ENCODE data around the gene SEC31B. TPM values are rescaled to one million over a fixed set of nuclear protein-coding genes. Genes with fewer than 3 reads are reported as not detected.

The SEC31B gene
- total RNA-seq, 2 donors from 2014 or later = 9.0 to 13.6 TPM

- H3K27me3 Mint-ChIP-seq (ENCODE audit: insufficient read depth) = peaks cover 95% of the 10 kb centered on the region
- Histone ChIP-seq H3K27me3 (ENCODE audit: control insufficient read depth, insufficient read depth, low read length, poor library complexity, severe bottlenecking) (peaks cover 90% of the 10 kb centered on the region), H3K36me3 (ENCODE audit: control insufficient read depth, insufficient read depth, low read length) (no peaks in the 10 kb centered on the region), H3K27ac (ENCODE audit: low read depth, low read length) (no peak overlapping the region), H3K4me3 (ENCODE audit: low read length) (no peak overlapping the region), H3K9ac (ENCODE audit: extremely low read depth, low read length, poor library complexity, severe bottlenecking) (no peak overlapping the region), H3K9me3 (ENCODE audit: control insufficient read depth, low read length) (no peaks in the 10 kb centered on the region), H3K4me1 (ENCODE audit: control insufficient read depth, insufficient read depth, low read length) (peaks cover 16% of the 10 kb centered on the region)
- H3K4me1 Mint-ChIP-seq = peaks cover 21% of the 10 kb centered on the region
- DNase-seq = no peak
- no peak for TF ChIP-seq CTCF (conservative IDR thresholded peaks at IDR 0.05)
- H3K36me3 Mint-ChIP-seq (ENCODE audit: low read depth) = no peaks in the 10 kb centered on the region
- no peaks in the 10 kb centered on the region for H3K9me3 Mint-ChIP-seq
- no peak overlapping the region for H3K27ac Mint-ChIP-seq
- WGBS, 2 experiments (ENCODE audit: insufficient coverage in 1 of 2, insufficient read length in 1 of 2) = 72 to 75% methylated on average over 2 of the region's 2 CpGs
- H3K4me3 Mint-ChIP-seq = no peak overlapping the region
These were observed 39.7 kb downstream of the SEC31B start for GRCh38 chr10:100480002-100480401.

DNA sequence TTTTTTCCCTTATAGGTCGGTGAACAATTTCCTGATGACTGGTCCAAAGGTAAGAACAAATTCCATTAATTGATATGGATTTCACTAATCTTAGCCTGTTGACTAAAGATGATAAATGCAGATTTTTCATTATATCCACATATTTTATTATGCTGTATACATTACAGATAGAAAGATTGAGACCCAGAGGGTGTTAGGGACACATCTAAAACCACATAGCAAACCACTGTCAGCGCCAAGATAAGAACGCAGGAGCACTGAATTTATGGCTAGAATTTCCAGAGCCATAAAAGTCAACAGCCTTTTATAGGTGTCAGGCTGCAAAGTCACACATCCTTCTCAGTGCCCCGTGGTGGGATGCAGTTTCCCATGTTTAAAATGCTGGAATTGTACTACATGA is 40.6 kb downstream of the SEC31B start:
- no peak for DNase-seq
- H3K36me3 ChIP-seq (ENCODE audit: control insufficient read depth, insufficient read depth, low read length) = no peaks in the 10 kb centered on the region
- peaks cover 12% of the 10 kb centered on the region for H3K4me1 Mint-ChIP-seq
- H3K27me3 ChIP-seq (ENCODE audit: control insufficient read depth, insufficient read depth, low read length, poor library complexity, severe bottlenecking) = peaks cover 85% of the 10 kb centered on the region
- no peaks in the 10 kb centered on the region for H3K36me3 Mint-ChIP-seq (ENCODE audit: low read depth)
- peaks cover 95% of the 10 kb centered on the region for H3K27me3 Mint-ChIP-seq (ENCODE audit: insufficient read depth)
- no peak overlapping the region for H3K9ac ChIP-seq (ENCODE audit: extremely low read depth, low read length, poor library complexity, severe bottlenecking)
- no peak overlapping the region for H3K27ac ChIP-seq (ENCODE audit: low read depth, low read length)
- no peaks in the 10 kb centered on the region for H3K9me3 Mint-ChIP-seq
- H3K27ac Mint-ChIP-seq = no peak overlapping the region
- no peaks in the 10 kb centered on the region for H3K9me3 ChIP-seq (ENCODE audit: control insufficient read depth, low read length)
- WGBS, 2 experiments (ENCODE audit: insufficient coverage in 1 of 2, insufficient read length in 1 of 2) = 75 to 76% methylated on average over 3 to 4 of the region's 4 CpGs
- no peak overlapping the region for H3K4me3 ChIP-seq (ENCODE audit: low read length)
- no peak overlapping the region for H3K4me3 Mint-ChIP-seq
- peaks cover 8% of the 10 kb centered on the region for H3K4me1 ChIP-seq (ENCODE audit: control insufficient read depth, insufficient read depth, low read length)
- no peak for TF ChIP-seq CTCF (conservative IDR thresholded peaks at IDR 0.05)

GRCh38 chr10:100477970-100478369 is 41.7 kb downstream of the SEC31B start:
- 67 to 69% methylated on average over 4 to 5 of the region's 5 CpGs for WGBS, 2 experiments (ENCODE audit: insufficient coverage in 1 of 2, insufficient read length in 1 of 2)
- H3K36me3 ChIP-seq (ENCODE audit: control insufficient read depth, insufficient read depth, low read length) = no peaks in the 10 kb centered on the region
- Mint-ChIP-seq H3K9me3 (no peaks in the 10 kb centered on the region), H3K27me3 (ENCODE audit: insufficient read depth) (peaks cover 95% of the 10 kb centered on the region), H3K36me3 (ENCODE audit: low read depth) (no peaks in the 10 kb centered on the region), H3K4me3 (no peak overlapping the region), H3K4me1 (peaks cover 3% of the 10 kb centered on the region), H3K27ac (no peak overlapping the region)
- no peak for DNase-seq
- no peaks in the 10 kb centered on the region for H3K9me3 ChIP-seq (ENCODE audit: control insufficient read depth, low read length)
- no peak overlapping the region for H3K9ac ChIP-seq (ENCODE audit: extremely low read depth, low read length, poor library complexity, severe bottlenecking)
- H3K27me3 ChIP-seq (ENCODE audit: control insufficient read depth, insufficient read depth, low read length, poor library complexity, severe bottlenecking) = peaks cover 85% of the 10 kb centered on the region
- H3K4me3 ChIP-seq (ENCODE audit: low read length) = no peak overlapping the region
- peaks cover 7% of the 10 kb centered on the region for H3K4me1 ChIP-seq (ENCODE audit: control insufficient read depth, insufficient read depth, low read length)
- TF ChIP-seq CTCF (conservative IDR thresholded peaks at IDR 0.05) = no peak
- no peak overlapping the region for H3K27ac ChIP-seq (ENCODE audit: low read depth, low read length)
